Loucy (cell line): ENCODE data around the gene PPM1B.

Experiments
- EZH2phosphoT487 ChIP-seq: fragments of 200-600 bp; IDR thresholded peaks from 2 replicates; pipeline ENCODE4 v1.6.1; 2018; ENCODE audit warnings: antibody characterized with exemption, mild to moderate bottlenecking, moderate library complexity, borderline replicate concordance
- TF ChIP-seq, protein P1 (sequence below): fragments of 200-600 bp; sonication (generic); conservative IDR thresholded peaks from 2 replicates; pipeline ENCODE4 v1.5.1; 2014; ENCODE audit warnings: mild to moderate bottlenecking, antibody characterized with exemption, low read length

DNA sequence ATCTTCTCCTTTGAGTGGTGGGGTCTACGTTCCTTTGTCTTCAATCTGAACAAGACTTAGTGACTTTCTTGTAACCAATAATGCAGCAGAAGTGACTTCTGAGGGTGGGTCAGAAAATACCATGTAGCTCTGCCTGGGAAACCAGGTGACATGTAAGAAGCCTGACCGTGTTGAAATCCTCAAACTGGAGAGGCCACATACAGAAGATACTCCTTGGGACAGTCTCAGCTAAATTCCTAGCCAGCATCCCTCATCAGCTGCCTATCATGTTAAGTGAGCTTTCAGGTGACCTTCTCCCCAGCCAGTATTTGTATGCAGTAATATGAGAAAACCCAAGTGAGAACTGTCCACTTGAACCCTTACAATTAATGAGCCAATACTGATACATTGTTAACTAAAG, 27.0 kb downstream of the PPM1B start:
- TF ChIP-seq, protein P1, sequence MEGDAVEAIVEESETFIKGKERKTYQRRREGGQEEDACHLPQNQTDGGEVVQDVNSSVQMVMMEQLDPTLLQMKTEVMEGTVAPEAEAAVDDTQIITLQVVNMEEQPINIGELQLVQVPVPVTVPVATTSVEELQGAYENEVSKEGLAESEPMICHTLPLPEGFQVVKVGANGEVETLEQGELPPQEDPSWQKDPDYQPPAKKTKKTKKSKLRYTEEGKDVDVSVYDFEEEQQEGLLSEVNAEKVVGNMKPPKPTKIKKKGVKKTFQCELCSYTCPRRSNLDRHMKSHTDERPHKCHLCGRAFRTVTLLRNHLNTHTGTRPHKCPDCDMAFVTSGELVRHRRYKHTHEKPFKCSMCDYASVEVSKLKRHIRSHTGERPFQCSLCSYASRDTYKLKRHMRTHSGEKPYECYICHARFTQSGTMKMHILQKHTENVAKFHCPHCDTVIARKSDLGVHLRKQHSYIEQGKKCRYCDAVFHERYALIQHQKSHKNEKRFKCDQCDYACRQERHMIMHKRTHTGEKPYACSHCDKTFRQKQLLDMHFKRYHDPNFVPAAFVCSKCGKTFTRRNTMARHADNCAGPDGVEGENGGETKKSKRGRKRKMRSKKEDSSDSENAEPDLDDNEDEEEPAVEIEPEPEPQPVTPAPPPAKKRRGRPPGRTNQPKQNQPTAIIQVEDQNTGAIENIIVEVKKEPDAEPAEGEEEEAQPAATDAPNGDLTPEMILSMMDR: no peak
- no peak for TF ChIP-seq EZH2phosphoT487
